K562 (cell line): ENCODE results near the gene ZNF837.

Experiments
- CHD2 ChIP-seq: IDR thresholded peaks from 2 replicates; pipeline ENCODE4 v1.6.1; 2011; ENCODE audit warnings: low read depth, low read length
- CUX1 ChIP-seq: fragments of 200-800 bp; sonication (Bioruptor generic); IDR thresholded peaks from 2 replicates; pipeline ENCODE4 v1.6.1; 2016; ENCODE audit warnings: missing genetic modification characterization, missing compliant biosample characterization
- KDM5B ChIP-seq: fragments of 200-600 bp; sonication (generic); IDR thresholded peaks from 2 replicates; pipeline ENCODE4 v1.6.1; 2012; ENCODE audit warnings: low read depth, mild to moderate bottlenecking, moderate library complexity, low read length, control low read depth, inconsistent platforms; ENCODE audit not compliant: insufficient replicate concordance
- MAZ ChIP-seq, 2 experiments: fragments of 450-650 bp in 1 of 2; sonication (generic) in 1 of 2; formaldehyde crosslinking; IDR thresholded peaks in 1 of 2; conservative IDR thresholded peaks in 1 of 2; 2 replicates each; pipeline versions ENCODE4 v1.4.0 to v1.5.0; 2020; ENCODE audit warnings: mild to moderate bottlenecking in 1 of 2, missing genetic modification reagents in 1 of 2
- RBM39 ChIP-seq: fragments of 200-400 bp; formaldehyde crosslinking; optimal IDR thresholded peaks from 2 replicates; pipeline ENCODE3; 2018; ENCODE audit warnings: low read depth, low read length
- SP1 ChIP-seq: sonication (generic); formaldehyde crosslinking; IDR thresholded peaks from 2 replicates; pipeline ENCODE4 v1.8.1; 2022; ENCODE audit warnings: mild to moderate bottlenecking, missing genetic modification reagents
- TAF9B ChIP-seq: fragments of 450-650 bp; IDR thresholded peaks from 2 replicates; pipeline ENCODE4 v1.6.1; 2018; ENCODE audit warnings: mild to moderate bottlenecking; ENCODE audit not compliant: partially characterized antibody
- ZNF23 ChIP-seq: fragments of 250-450 bp; sonication (Bioruptor Pico); IDR thresholded peaks from 2 replicates; pipeline ENCODE4 v1.4.0; 2020; ENCODE audit warnings: mild to moderate bottlenecking
- ZNF512 ChIP-seq: IDR thresholded peaks from 2 replicates; pipeline ENCODE4 v1.6.1; 2016; ENCODE audit warnings: missing genetic modification characterization, missing compliant biosample characterization
- ZNF707 ChIP-seq: fragments of 250-450 bp; sonication (Bioruptor Pico); conservative IDR thresholded peaks from 2 replicates; pipeline ENCODE4 v1.8.0; 2022; ENCODE audit warnings: inconsistent platforms, mild to moderate bottlenecking, moderate library complexity

GRCh38 chr19:58388175-58388526 lies 7.3 kb upstream of the ZNF837 start:
- no peak for TF ChIP-seq RBM39
- TF ChIP-seq ZNF512 (tag): no peak
- TF ChIP-seq ZNF707 (CRISPR knock-in tag): no peak
- no peak for TF ChIP-seq MAZ (CRISPR knock-in tag; conservative IDR thresholded peaks at IDR 0.05 in 1 of 2, IDR thresholded peaks at IDR 0.05 in 1 of 2)
- TF ChIP-seq KDM5B: no peak
- TF ChIP-seq SP1 (CRISPR knock-in tag): peak; percentile 62; the same call in 1 of the 2 replicates
- TF ChIP-seq TAF9B: no peak
- no peak for TF ChIP-seq CUX1 (CRISPR knock-in tag)
- no peak for TF ChIP-seq ZNF23
- no peak for TF ChIP-seq CHD2
